Measurements from ENCODE around the gene DIP2B.
"Not testable (repeated sequence)": the region's sequence is repeated elsewhere in the genome, so short reads cannot be mapped to it uniquely, and the experiment has no call there.

Gene DIP2B

GRCh38 chr12:50550530-50551223 lies 45.9 kb downstream of the DIP2B start:
- no peak overlapping the region for H3K4me3 ChIP-seq (ENCODE audit: low read depth, low read length)

- H3K4me3 ChIP-seq (ENCODE audit: low read depth, low read length) = no peak overlapping the region
Observed at GRCh38 chr12:50551866-50552265, 47.1 kb downstream of the DIP2B start.

GRCh38 chr12:50554651-50555050 lies 49.9 kb downstream of the DIP2B start:
- H3K4me3 ChIP-seq (ENCODE audit: low read depth, low read length) = no peak overlapping the region

- H3K4me3 ChIP-seq (ENCODE audit: low read depth, low read length) = no peak overlapping the region
Observed at GRCh38 chr12:50555471-50555885, 50.7 kb downstream of the DIP2B start.

- no peak overlapping the region for H3K4me3 ChIP-seq (ENCODE audit: low read depth, low read length)
Observed at GRCh38 chr12:50556273-50556672, 51.5 kb downstream of the DIP2B start.

- not testable (repeated sequence) for H3K4me3 ChIP-seq (ENCODE audit: low read depth, low read length)
Observed at GRCh38 chr12:50556796-50557195, 52.0 kb downstream of the DIP2B start.

GRCh38 chr12:50557421-50557820 lies 52.6 kb downstream of the DIP2B start:
- H3K4me3 ChIP-seq (ENCODE audit: low read depth, low read length) = no peak overlapping the region

DNA sequence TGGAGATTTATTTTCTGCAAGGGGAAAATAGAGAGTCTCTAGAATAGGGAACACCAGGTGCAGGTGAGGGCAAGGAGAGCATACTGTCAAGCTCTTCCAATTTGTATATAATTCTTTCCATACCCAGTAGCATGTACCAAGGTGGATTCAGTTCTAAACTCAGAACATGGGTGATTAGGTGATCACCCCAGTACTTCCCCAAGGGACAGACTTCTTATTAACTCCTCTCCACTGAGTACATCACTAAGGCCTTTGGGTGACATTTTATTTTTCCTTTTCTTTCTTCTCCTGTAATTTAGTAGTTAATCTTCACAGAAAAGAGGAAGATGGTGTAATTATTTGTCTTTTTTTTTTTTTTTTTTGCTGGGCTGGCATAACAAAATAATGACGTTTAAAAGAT lies 54.2 kb downstream of the DIP2B start:
- no peak overlapping the region for H3K4me3 ChIP-seq (ENCODE audit: low read depth, low read length)

DNA sequence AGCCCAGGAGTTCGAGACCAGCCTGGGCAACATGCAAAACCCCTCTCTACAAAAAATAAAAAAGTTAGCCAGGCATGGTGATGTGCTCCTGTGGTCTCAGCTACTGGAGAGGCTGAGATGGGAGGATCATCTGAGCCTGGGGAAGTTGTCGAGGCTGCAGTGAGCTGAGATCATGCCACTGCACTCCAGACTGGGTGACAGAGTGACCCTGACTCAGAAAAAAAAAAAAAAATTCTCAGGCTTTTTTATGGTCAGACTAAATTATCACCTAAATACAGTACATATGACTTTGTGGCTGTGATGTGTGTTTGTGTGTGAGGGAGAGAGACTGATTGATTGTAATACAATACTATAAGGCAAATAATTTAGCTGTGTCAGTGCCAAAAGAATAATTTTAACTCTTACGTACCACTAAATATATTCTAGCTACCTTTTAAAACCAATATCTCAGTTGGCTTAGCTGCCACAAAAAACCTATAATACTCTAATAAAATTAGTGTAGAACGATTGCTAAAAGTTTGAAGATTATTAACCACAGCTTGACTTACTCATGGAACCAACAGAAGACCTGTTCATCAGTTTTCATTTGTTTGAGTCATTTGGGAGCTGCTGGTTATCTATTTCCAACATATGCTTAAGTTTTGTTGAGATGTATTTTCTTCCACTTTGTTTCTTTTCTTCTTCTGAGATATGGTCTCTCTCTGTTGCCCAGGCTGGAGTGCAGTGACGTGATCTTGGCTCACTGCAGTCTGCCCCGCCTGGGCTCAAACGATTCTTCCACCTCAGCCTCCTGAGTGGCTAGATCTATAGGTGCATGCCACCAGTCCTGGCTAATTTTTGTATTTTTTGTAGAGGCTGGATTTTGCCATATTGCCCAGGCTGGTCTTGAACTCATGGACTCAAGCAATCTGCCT lies 58.0 kb downstream of the DIP2B start:
- no peak overlapping the region for H3K4me3 ChIP-seq (ENCODE audit: low read depth, low read length)

GRCh38 chr12:50563434-50563787 lies 58.6 kb downstream of the DIP2B start:
- H3K4me3 ChIP-seq (ENCODE audit: low read depth, low read length) = no peak overlapping the region

- H3K4me3 ChIP-seq (ENCODE audit: low read depth, low read length) = no peak overlapping the region
Observed at GRCh38 chr12:50564237-50564947, 59.6 kb downstream of the DIP2B start.

- no peak overlapping the region for H3K4me3 ChIP-seq (ENCODE audit: low read depth, low read length)
Observed at GRCh38 chr12:50564948-50565297, 60.1 kb downstream of the DIP2B start.

- H3K4me3 ChIP-seq (ENCODE audit: low read depth, low read length) = no peak overlapping the region
Observed at GRCh38 chr12:50566066-50566465, 61.3 kb downstream of the DIP2B start.

GRCh38 chr12:50567926-50568325 lies 63.1 kb downstream of the DIP2B start:
- no peak overlapping the region for H3K4me3 ChIP-seq (ENCODE audit: low read depth, low read length)

GRCh38 chr12:50568338-50569091 lies 63.7 kb downstream of the DIP2B start:
- no peak overlapping the region for H3K4me3 ChIP-seq (ENCODE audit: low read depth, low read length)

DNA sequence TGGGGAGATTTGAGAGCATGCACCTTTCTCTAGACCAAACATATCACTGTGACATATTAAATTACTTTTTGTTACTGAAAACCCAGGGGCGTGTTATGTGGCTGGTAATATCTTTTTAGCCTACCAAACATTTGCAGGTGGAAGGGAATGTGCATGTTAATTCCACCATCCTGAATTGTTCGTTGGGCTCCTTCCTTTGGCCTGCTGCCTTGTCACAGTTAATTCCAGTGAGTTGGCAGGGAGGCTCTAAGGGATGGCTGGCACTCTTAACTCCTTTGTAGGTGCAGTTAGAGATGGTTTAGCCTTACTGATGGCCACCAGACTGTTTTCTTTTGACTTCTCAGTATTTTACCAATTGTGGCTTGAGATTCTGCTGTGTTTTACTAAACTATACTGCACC lies 64.5 kb downstream of the DIP2B start:
- H3K4me3 ChIP-seq (ENCODE audit: low read depth, low read length) = no peak overlapping the region

- H3K4me3 ChIP-seq (ENCODE audit: low read depth, low read length) = no peak overlapping the region
Observed at GRCh38 chr12:50569876-50570275, 65.1 kb downstream of the DIP2B start.

GRCh38 chr12:50571786-50572185 lies 67.0 kb downstream of the DIP2B start:
- no peak overlapping the region for H3K4me3 ChIP-seq (ENCODE audit: low read depth, low read length)

DNA sequence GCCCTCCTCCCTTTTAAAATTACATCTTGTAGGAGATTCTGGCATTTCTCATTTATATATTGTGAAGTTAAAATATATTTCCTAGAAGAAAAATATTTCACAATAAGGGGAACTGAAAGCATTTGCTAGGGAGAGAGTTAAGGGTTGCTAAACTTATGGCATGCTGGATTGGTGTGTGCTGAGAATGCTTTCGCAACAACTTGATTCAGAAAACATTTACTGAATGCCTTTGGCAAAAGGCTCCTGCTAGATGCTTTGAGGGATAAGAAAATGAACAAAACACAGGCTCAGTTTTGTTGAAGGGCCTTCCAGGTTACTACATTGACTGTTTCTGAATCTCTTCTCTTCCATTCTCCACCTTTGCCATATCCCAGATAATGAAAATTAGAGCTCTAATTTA lies 67.5 kb downstream of the DIP2B start:
- no peak overlapping the region for H3K4me3 ChIP-seq (ENCODE audit: low read depth, low read length)

- no peak overlapping the region for H3K4me3 ChIP-seq (ENCODE audit: low read depth, low read length)
Observed at GRCh38 chr12:50572760-50573159, 68.0 kb downstream of the DIP2B start.

DNA sequence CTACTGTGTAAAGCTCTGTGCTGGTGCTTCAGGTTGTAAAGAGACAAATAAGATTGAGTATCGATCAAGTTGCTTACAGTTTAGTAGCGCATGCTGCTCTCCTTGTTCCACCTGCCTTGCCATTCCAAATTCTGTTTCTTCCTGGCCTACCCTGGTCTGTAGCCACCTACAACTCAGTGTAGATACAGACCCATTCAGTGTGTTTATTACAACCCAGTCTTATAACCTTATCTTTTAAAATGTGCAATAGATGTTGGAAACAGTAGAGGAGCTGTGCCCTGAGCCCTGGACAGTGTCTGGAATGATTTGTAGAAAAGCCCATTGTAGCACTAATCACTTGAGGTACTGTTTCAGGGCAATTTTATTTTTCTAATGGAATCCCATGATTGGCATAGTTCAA lies 68.5 kb downstream of the DIP2B start:
- H3K4me3 ChIP-seq (ENCODE audit: low read depth, low read length) = no peak overlapping the region

Measured in iPS-11a (cell line).